Activated CD4-positive, alpha-beta T cell treated with anti-CD3 and anti-CD28 coated beads for 4 hours (primary cell): Measurements from ENCODE around the gene TTC34.
"Not testable (repeated sequence)": the region's sequence is repeated elsewhere in the genome, so short reads cannot be mapped to it uniquely, and the experiment has no call there.

ENCODE experiments used
- DNase-seq, 2 donors: peaks; one replicate each; pipeline ENCODE4 v3.0.0-alpha.2; 2020

TTC34 gene

GRCh38 chr1:2755426-2755825 is 46.1 kb downstream of the TTC34 start:
- not testable (repeated sequence) for DNase-seq

GRCh38 chr1:2754597-2754996 is 46.9 kb downstream of the TTC34 start:
- DNase-seq, result not testable (repeated sequence)

- DNase-seq, result not testable (repeated sequence)
Observed at GRCh38 chr1:2752503-2752902, 49.0 kb downstream of the TTC34 start.

GRCh38 chr1:2751866-2752265 is 49.6 kb downstream of the TTC34 start:
- not testable (repeated sequence) for DNase-seq

- not testable (repeated sequence) for DNase-seq
Observed at GRCh38 chr1:2750766-2751730, 50.4 kb downstream of the TTC34 start.

GRCh38 chr1:2750041-2750680 is 51.3 kb downstream of the TTC34 start:
- DNase-seq, result not testable (repeated sequence)

- DNase-seq, result not testable (repeated sequence)
Observed at GRCh38 chr1:2748626-2749025, 52.9 kb downstream of the TTC34 start.

- DNase-seq, result not testable (repeated sequence)
Observed at GRCh38 chr1:2694796-2695195, 106.7 kb downstream of the TTC34 start.

GRCh38 chr1:2690180-2690579 is 111.3 kb downstream of the TTC34 start:
- DNase-seq, result not testable (repeated sequence)

- not testable (repeated sequence) for DNase-seq
Observed at GRCh38 chr1:2688336-2688665, 113.2 kb downstream of the TTC34 start.

- DNase-seq, result not testable (repeated sequence)
Observed at GRCh38 chr1:2687638-2688335, 113.7 kb downstream of the TTC34 start.

- DNase-seq, result not testable (repeated sequence)
Observed at GRCh38 chr1:2687174-2687591, 114.3 kb downstream of the TTC34 start.

GRCh38 chr1:2686091-2686863 is 115.2 kb downstream of the TTC34 start:
- not testable (repeated sequence) for DNase-seq

- not testable (repeated sequence) for DNase-seq
Observed at GRCh38 chr1:2685671-2686070, 115.8 kb downstream of the TTC34 start.

- DNase-seq, result not testable (repeated sequence)
Observed at GRCh38 chr1:2684878-2685277, 116.6 kb downstream of the TTC34 start.

- DNase-seq, result peak; percentile 1 to 24
Observed at GRCh38 chr1:2684000-2684399, 117.5 kb downstream of the TTC34 start.

GRCh38 chr1:2683321-2683741 is 118.2 kb downstream of the TTC34 start:
- not testable (repeated sequence) for DNase-seq

- not testable (repeated sequence) for DNase-seq
Observed at GRCh38 chr1:2682879-2683278, 118.6 kb downstream of the TTC34 start.

- DNase-seq, result not testable (repeated sequence)
Observed at GRCh38 chr1:2676726-2677125, 124.8 kb downstream of the TTC34 start.

GRCh38 chr1:2671656-2672055 is 129.8 kb downstream of the TTC34 start:
- not testable (repeated sequence) for DNase-seq

GRCh38 chr1:2659806-2660205 is 141.7 kb downstream of the TTC34 start:
- peak in 1 of 2 donors; percentile 2 for DNase-seq

GRCh38 chr1:2657909-2658308 is 143.6 kb downstream of the TTC34 start:
- DNase-seq, result not testable (repeated sequence)
